LNCAP (cell line): ENCODE results near the gene SLC35F3.
A peak's percentile ranks its signal among the peaks of the same experiment; 100 is the strongest.

Experiments used
- CTCF ChIP-seq: fragments of 450-650 bp; IDR thresholded peaks from 2 replicates; pipeline ENCODE4 v1.5.1; 2017; ENCODE audit warnings: mild to moderate bottlenecking

SLC35F3 gene

GRCh38 chr1:234040446-234041317 is 136.2 kb downstream of the SLC35F3 start:
- no peak for TF ChIP-seq CTCF

- no peak for TF ChIP-seq CTCF
Observed at GRCh38 chr1:234044079-234044478, 139.6 kb downstream of the SLC35F3 start.

- no peak for TF ChIP-seq CTCF
Observed at GRCh38 chr1:234047123-234047522, 142.6 kb downstream of the SLC35F3 start.

DNA sequence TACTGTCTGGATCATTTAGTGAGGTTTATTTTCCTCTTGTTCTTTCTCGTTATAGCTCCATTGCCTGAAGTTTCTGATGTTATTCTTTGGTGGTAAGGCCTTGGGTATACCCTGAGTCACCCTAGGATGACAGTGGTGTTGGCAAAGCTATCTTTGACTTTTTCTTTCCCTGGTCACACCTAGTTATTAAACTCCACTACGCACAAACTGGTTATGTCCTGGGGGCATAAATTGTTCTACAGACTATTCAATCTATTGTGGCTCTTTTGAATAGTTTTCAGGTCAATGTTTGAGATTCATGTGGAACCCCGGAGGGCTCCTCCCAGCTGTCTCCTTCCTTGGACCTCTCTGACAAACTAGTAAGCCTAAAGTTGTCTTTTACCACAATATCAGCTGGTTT is 157.7 kb downstream of the SLC35F3 start:
- TF ChIP-seq CTCF, result no peak

DNA sequence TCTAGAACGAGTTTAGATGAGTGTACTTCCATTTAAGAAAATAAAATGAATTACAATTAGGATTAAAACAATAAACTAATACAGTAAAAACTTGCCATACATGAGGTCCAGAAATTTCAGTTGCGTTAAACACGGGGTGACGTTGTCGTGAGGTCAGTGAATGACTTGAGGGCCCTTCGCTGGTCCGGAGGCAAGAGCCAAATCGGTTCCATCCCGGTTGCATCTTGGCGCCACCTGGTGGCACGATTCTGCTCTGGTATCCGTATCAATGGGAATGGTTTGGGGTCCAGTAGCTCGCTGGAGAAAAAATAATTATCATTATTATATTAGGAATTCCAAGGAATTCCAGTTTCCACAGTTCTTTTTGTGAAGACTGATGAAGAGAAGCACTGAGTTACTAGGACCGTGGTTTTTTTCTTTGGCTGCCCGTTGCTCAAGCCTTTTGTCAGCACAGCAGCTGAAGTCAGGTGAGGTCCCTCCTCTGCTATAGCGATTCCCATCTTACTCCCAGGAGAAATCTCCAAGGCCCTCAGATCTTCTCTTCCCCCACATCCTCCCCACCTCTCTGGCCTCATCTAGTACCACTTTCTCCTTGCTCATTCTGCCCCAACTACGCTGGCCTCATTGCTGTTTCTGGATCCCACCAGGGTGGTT is 161.4 kb downstream of the SLC35F3 start:
- TF ChIP-seq CTCF, result peak; percentile 91

DNA sequence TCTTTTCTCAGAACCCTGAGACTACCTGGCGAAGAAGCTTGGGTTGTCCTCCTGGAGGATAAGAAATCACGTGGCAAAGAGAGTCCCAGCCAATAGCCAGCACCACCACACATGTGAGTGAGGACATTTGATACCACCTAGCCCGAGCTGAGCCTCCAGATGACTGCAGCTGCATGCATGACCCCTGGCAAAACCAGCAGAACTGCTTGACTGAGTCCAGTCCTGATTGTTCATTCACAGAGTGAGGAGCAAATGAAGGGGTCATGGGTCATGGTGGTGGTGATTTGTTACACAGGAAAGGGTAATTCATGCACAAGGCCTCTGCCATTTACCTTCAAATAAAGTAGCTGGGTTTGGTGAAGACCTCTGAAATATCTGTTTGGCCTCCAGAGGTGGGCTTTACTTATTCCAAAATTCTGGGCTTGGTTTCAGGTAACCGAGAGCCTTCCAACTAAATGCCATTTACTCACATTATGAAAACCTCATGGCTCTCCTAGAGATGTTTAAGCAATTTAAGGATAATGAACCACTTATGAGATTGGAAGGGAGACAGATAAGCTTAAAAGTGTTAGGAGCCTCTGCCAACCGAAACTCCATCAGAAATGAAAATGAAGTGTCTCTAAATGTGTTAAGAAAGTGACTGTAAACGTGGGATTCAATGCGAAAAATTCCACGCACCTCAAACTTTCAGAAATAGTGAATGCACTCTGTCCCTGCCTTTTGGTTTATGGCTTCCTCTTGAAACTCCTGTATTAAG is 163.3 kb downstream of the SLC35F3 start:
- no peak for TF ChIP-seq CTCF

DNA sequence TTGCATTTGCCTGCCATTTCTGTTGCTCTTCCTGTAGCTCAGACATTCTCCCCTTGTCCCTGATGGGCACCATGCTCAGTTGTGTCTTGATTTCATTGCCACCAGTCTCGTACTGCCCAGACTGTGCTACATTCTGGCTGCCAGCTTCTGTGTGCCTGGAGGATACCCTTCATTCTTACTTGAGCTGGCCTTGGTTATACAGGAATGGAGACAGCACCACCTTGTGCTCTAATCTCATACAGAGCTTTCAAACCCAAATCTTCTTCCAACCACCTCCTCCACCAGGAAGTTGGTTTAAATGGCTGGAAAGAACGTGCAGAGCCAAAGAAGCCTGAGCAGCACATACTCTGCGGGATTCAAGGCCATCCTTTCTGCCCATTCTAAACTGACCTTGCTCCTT is 165.3 kb downstream of the SLC35F3 start:
- TF ChIP-seq CTCF, result peak; percentile 50
